Epithelial cell of proximal tubule (primary cell): ENCODE measurements around the gene SETX. TPM values are rescaled to one million over a fixed set of nuclear protein-coding genes. Genes with fewer than 3 reads are reported as not detected.

ENCODE experiments used
- DNase-seq: peaks from one replicate; pipeline ENCODE4 v3.0.0-alpha.2; 2011; ENCODE audit warnings: low read depth
- H3K4me3 ChIP-seq: 2 replicates; pipeline ENCODE4 v1.5.1; 2011; ENCODE audit warnings: low read depth, mild to moderate bottlenecking, low read length
- total RNA-seq: library from RNA; depleted of rRNA; stranded (reverse); fragments of >200 nt; gene quantifications from 2 replicates; pipeline ENCODE4 v1.2.3, GENCODE V29; 2015
- TF ChIP-seq, protein P1 (sequence below): conservative IDR thresholded peaks from 2 replicates; pipeline ENCODE4 v1.5.1; 2012; ENCODE audit warnings: low read depth, mild to moderate bottlenecking, low read length

Gene SETX
- total RNA-seq, 1 donor from 2014 or later, result 34.7 TPM

DNA sequence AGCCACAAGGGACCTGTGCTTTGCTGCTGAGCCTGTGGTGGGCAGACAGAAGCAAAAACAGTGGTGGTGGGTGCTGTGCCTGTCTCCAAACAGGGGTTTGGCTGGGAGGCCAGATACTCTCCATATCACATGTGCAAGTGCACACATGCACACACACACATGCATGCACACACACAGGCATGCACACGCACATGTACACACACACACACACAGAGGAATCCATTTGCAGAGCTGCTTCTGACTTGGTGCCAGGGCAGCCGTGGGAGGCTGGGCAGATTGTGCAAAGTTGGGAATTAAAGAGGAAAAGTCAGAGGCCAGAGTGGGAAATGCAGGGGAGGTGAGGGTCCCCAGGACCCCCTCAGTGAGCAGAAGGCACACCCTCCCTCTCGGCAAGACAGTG lies 121.6 kb downstream of the SETX start:
- no peak for DNase-seq
- TF ChIP-seq, protein P1, sequence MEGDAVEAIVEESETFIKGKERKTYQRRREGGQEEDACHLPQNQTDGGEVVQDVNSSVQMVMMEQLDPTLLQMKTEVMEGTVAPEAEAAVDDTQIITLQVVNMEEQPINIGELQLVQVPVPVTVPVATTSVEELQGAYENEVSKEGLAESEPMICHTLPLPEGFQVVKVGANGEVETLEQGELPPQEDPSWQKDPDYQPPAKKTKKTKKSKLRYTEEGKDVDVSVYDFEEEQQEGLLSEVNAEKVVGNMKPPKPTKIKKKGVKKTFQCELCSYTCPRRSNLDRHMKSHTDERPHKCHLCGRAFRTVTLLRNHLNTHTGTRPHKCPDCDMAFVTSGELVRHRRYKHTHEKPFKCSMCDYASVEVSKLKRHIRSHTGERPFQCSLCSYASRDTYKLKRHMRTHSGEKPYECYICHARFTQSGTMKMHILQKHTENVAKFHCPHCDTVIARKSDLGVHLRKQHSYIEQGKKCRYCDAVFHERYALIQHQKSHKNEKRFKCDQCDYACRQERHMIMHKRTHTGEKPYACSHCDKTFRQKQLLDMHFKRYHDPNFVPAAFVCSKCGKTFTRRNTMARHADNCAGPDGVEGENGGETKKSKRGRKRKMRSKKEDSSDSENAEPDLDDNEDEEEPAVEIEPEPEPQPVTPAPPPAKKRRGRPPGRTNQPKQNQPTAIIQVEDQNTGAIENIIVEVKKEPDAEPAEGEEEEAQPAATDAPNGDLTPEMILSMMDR, result no peak
- H3K4me3 ChIP-seq, result no peak overlapping the region

DNA sequence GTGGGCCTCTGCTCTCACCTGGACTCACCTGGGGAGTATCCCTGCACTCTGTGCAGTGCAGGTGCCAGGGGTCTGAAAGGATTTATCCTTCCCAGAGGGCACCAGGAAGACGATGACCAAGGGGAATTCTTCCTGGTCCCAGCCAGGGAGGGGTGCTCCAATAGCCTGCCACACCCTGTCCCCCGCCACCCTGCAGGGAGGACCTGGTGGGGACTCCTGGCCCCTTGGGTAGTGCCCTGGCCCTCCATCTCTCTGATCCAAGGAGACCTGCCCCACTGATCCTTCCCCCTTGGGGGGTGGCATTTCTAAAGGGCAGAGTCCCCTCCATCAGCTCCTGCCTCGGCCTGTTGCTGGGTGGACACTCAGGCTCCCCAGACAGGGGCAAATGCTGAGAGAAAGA lies 122.3 kb downstream of the SETX start:
- TF ChIP-seq, protein P1, result no peak

DNA sequence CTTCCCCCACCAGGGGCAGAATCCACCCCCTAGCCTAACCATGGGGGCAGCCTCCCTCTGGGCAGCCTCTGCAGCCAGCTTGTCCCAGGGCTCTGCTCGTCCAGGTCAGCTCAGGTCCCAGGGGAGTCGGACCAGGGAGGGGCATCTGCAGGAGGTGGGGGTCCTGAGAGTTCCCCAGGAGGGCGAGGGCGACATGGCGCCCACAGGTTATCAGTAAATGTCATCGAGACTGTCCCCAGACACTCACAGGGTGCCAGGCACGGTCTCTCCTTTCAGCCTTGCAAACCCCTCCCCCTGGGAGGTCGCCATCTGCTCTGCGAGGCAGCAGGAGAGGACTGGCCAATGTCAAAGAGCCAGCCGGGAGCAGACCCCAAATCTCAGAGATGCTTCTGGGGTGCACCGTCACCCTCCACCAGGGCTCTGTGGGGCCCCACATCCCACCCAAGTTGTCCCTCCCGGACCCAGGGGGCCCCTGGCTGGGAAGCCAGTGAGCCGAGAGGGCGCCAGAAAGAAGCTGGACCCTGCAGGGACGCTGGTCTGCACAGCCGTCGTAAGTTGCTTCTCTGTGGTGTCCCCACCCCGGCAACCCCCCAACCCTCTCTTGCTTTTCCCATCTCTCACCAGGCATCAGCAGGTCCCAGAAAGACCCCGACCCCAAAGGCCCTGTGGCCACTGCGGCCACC lies 123.6 kb downstream of the SETX start:
- no peak for DNase-seq
- H3K4me3 ChIP-seq, result no peak overlapping the region
- TF ChIP-seq, protein P1, result no peak

More for the DNA sequence above, 122.3 kb downstream of the SETX start:
- no peak overlapping the region for H3K4me3 ChIP-seq
- DNase-seq, result no peak

DNA sequence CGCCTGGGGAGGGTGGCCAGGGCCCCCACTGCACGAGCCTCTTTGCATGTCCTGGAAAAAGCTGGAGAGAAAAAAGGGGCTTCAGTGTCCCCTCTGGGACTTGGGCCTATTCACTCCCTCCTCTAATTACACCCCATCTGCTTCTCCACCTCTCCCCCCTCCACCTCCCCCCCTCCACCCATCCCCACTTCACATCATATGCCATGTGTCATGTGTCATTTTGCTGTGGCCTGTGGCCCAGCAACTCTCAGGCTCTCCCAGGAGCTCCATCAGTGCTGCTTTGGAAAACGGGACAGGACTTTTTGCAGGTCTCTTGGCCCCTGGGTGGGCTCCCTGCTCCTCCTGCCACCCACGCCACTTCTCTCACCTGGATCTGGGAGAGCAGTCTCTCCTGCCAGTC lies 124.2 kb downstream of the SETX start:
- TF ChIP-seq, protein P1, result no peak
- no peak for DNase-seq

DNA sequence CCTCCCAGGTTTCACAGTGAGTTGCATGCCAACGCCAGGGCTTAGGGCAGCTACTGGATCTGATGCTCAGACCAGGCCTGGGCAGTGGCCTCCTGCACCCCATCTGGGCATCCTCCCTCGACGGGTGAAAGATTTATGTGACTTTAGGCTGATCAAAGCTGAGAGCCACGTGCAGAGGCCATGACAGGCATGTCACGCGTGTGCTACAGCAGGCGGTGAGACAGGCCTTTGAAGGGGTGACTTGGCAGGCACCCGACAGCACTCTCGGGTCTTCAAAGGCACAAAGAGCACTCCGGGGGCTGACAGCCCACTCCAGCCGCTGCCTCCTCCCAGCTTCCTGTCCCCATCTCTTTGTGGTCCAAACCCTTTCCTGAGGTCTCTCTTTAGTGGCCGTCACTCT lies 126.7 kb downstream of the SETX start:
- no peak overlapping the region for H3K4me3 ChIP-seq
- TF ChIP-seq, protein P1, result no peak
- DNase-seq, result no peak

More for the DNA sequence above, 124.2 kb downstream of the SETX start:
- no peak overlapping the region for H3K4me3 ChIP-seq

DNA sequence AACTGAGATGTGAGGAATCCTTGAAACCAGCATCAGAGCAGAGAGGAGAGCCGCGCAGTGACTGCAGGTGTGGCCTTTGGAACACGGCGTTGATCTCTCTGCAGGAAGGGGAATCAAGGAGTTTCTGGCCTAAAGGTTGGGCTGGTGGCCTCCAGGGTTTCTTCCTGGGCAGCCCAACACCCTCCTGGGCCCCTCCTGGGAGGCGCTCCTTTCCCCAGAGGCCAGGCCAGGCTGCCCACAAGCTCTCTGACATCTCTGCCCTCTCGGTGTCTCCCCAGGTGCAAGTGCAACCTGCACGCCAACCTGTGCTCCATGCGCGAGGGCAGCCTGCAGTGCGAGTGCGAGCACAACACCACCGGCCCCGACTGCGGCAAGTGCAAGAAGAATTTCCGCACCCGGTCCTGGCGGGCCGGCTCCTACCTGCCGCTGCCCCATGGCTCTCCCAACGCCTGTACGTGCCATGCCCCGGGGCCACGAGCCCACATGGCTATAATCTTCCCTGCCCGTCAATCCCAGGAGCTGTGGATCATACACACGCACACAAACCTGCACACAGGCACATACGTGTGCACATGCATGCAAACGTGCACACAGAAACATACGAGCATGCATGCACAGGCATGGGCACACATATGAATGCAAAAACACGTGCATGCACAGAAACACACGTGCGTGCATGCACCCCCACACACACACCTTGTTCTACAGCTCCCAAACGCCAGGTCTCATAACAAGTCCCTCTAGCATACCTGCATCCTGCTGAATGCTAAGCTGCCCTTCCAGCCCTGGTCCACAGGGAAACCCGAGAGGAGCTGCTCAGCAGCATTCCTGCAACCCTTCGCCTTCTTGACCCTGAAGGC lies 128.0 kb downstream of the SETX start:
- TF ChIP-seq, protein P1, result no peak
- no peak for DNase-seq
- no peak overlapping the region for H3K4me3 ChIP-seq
